ENCODE data around the gene XCR1. TPM values are rescaled to one million over a fixed set of nuclear protein-coding genes. Genes with fewer than 3 reads are reported as not detected.

The XCR1 gene
- total and polyA plus RNA-seq, 9 of the 15 experiments (the other 6 are each of a cell fraction or from before 2014, with no cell fraction given) = not detected

- TF ChIP-seq, protein P1, sequence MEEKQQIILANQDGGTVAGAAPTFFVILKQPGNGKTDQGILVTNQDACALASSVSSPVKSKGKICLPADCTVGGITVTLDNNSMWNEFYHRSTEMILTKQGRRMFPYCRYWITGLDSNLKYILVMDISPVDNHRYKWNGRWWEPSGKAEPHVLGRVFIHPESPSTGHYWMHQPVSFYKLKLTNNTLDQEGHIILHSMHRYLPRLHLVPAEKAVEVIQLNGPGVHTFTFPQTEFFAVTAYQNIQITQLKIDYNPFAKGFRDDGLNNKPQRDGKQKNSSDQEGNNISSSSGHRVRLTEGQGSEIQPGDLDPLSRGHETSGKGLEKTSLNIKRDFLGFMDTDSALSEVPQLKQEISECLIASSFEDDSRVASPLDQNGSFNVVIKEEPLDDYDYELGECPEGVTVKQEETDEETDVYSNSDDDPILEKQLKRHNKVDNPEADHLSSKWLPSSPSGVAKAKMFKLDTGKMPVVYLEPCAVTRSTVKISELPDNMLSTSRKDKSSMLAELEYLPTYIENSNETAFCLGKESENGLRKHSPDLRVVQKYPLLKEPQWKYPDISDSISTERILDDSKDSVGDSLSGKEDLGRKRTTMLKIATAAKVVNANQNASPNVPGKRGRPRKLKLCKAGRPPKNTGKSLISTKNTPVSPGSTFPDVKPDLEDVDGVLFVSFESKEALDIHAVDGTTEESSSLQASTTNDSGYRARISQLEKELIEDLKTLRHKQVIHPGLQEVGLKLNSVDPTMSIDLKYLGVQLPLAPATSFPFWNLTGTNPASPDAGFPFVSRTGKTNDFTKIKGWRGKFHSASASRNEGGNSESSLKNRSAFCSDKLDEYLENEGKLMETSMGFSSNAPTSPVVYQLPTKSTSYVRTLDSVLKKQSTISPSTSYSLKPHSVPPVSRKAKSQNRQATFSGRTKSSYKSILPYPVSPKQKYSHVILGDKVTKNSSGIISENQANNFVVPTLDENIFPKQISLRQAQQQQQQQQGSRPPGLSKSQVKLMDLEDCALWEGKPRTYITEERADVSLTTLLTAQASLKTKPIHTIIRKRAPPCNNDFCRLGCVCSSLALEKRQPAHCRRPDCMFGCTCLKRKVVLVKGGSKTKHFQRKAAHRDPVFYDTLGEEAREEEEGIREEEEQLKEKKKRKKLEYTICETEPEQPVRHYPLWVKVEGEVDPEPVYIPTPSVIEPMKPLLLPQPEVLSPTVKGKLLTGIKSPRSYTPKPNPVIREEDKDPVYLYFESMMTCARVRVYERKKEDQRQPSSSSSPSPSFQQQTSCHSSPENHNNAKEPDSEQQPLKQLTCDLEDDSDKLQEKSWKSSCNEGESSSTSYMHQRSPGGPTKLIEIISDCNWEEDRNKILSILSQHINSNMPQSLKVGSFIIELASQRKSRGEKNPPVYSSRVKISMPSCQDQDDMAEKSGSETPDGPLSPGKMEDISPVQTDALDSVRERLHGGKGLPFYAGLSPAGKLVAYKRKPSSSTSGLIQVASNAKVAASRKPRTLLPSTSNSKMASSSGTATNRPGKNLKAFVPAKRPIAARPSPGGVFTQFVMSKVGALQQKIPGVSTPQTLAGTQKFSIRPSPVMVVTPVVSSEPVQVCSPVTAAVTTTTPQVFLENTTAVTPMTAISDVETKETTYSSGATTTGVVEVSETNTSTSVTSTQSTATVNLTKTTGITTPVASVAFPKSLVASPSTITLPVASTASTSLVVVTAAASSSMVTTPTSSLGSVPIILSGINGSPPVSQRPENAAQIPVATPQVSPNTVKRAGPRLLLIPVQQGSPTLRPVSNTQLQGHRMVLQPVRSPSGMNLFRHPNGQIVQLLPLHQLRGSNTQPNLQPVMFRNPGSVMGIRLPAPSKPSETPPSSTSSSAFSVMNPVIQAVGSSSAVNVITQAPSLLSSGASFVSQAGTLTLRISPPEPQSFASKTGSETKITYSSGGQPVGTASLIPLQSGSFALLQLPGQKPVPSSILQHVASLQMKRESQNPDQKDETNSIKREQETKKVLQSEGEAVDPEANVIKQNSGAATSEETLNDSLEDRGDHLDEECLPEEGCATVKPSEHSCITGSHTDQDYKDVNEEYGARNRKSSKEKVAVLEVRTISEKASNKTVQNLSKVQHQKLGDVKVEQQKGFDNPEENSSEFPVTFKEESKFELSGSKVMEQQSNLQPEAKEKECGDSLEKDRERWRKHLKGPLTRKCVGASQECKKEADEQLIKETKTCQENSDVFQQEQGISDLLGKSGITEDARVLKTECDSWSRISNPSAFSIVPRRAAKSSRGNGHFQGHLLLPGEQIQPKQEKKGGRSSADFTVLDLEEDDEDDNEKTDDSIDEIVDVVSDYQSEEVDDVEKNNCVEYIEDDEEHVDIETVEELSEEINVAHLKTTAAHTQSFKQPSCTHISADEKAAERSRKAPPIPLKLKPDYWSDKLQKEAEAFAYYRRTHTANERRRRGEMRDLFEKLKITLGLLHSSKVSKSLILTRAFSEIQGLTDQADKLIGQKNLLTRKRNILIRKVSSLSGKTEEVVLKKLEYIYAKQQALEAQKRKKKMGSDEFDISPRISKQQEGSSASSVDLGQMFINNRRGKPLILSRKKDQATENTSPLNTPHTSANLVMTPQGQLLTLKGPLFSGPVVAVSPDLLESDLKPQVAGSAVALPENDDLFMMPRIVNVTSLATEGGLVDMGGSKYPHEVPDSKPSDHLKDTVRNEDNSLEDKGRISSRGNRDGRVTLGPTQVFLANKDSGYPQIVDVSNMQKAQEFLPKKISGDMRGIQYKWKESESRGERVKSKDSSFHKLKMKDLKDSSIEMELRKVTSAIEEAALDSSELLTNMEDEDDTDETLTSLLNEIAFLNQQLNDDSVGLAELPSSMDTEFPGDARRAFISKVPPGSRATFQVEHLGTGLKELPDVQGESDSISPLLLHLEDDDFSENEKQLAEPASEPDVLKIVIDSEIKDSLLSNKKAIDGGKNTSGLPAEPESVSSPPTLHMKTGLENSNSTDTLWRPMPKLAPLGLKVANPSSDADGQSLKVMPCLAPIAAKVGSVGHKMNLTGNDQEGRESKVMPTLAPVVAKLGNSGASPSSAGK (IDR thresholded peaks at IDR 0.05) = peak; percentile 98
- TF ChIP-seq RFX5 (IDR thresholded peaks at IDR 0.05; ENCODE audit: low read depth, low read length) (no peak), BCL6 (CRISPR knock-in tag; IDR thresholded peaks at IDR 0.05) (no peak), RBM15 (IDR thresholded peaks at IDR 0.05; ENCODE audit: insufficient read depth, low read length) (no peak), SIN3B (IDR thresholded peaks at IDR 0.05; ENCODE audit: low read depth) (0 out of 2 replicates have a peak, but pooled peaks have one; percentile 28), GABPA (tag; conservative IDR thresholded peaks at IDR 0.05; ENCODE audit: low read depth) (peak; percentile 80)
- TF ChIP-seq, protein P2, sequence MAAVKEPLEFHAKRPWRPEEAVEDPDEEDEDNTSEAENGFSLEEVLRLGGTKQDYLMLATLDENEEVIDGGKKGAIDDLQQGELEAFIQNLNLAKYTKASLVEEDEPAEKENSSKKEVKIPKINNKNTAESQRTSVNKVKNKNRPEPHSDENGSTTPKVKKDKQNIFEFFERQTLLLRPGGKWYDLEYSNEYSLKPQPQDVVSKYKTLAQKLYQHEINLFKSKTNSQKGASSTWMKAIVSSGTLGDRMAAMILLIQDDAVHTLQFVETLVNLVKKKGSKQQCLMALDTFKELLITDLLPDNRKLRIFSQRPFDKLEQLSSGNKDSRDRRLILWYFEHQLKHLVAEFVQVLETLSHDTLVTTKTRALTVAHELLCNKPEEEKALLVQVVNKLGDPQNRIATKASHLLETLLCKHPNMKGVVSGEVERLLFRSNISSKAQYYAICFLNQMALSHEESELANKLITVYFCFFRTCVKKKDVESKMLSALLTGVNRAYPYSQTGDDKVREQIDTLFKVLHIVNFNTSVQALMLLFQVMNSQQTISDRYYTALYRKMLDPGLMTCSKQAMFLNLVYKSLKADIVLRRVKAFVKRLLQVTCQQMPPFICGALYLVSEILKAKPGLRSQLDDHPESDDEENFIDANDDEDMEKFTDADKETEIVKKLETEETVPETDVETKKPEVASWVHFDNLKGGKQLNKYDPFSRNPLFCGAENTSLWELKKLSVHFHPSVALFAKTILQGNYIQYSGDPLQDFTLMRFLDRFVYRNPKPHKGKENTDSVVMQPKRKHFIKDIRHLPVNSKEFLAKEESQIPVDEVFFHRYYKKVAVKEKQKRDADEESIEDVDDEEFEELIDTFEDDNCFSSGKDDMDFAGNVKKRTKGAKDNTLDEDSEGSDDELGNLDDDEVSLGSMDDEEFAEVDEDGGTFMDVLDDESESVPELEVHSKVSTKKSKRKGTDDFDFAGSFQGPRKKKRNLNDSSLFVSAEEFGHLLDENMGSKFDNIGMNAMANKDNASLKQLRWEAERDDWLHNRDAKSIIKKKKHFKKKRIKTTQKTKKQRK (IDR thresholded peaks at IDR 0.05; ENCODE audit: borderline replicate concordance, low read depth, low read length) = no peak
- TF ChIP-seq, protein P3, sequence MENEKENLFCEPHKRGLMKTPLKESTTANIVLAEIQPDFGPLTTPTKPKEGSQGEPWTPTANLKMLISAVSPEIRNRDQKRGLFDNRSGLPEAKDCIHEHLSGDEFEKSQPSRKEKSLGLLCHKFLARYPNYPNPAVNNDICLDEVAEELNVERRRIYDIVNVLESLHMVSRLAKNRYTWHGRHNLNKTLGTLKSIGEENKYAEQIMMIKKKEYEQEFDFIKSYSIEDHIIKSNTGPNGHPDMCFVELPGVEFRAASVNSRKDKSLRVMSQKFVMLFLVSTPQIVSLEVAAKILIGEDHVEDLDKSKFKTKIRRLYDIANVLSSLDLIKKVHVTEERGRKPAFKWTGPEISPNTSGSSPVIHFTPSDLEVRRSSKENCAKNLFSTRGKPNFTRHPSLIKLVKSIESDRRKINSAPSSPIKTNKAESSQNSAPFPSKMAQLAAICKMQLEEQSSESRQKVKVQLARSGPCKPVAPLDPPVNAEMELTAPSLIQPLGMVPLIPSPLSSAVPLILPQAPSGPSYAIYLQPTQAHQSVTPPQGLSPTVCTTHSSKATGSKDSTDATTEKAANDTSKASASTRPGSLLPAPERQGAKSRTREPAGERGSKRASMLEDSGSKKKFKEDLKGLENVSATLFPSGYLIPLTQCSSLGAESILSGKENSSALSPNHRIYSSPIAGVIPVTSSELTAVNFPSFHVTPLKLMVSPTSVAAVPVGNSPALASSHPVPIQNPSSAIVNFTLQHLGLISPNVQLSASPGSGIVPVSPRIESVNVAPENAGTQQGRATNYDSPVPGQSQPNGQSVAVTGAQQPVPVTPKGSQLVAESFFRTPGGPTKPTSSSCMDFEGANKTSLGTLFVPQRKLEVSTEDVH (IDR thresholded peaks at IDR 0.05; ENCODE audit: low read depth, partially characterized antibody) = no peak
Observed at GRCh38 chr3:45995236-45996192, 31.8 kb downstream of the XCR1 start, which contains the start of gene FYCO1 (continued).

All from K562 (cell line).